Karpas-422 (cell line): Measurements from ENCODE around the gene CYP2D6. TPM values are rescaled to one million over a fixed set of nuclear protein-coding genes. Genes with fewer than 3 reads are reported as not detected.

Source experiments
- DNase-seq: peaks from one replicate; pipeline ENCODE4 v3.0.0-alpha.2; 2015
- H2AFZ ChIP-seq: fragments of 200-600 bp; sonication (generic); 2 replicates; pipeline ENCODE4 v1.6.1; 2014; ENCODE audit warnings: antibody characterized with exemption, low read length, mixed read lengths
- H3K27ac ChIP-seq: fragments of 200-600 bp; sonication (generic); 2 replicates; pipeline ENCODE4 v1.5.1; 2014; ENCODE audit warnings: mild to moderate bottlenecking, low read length, moderate library complexity
- H3K27me3 ChIP-seq: fragments of 200-600 bp; sonication (generic); 2 replicates; pipeline ENCODE4 v1.6.1; 2014; ENCODE audit warnings: low read length, mixed read lengths
- H3K36me3 ChIP-seq: fragments of 200-600 bp; sonication (generic); 2 replicates; pipeline ENCODE4 v1.6.1; 2014; ENCODE audit warnings: low read length, mixed read lengths; ENCODE audit not compliant: insufficient read depth
- H3K4me1 ChIP-seq: fragments of 200-600 bp; sonication (generic); 2 replicates; pipeline ENCODE4 v1.6.1; 2014; ENCODE audit warnings: mild to moderate bottlenecking, low read length, mixed read lengths
- H3K4me2 ChIP-seq: fragments of 200-600 bp; sonication (generic); 2 replicates; pipeline ENCODE4 v1.6.1; 2014; ENCODE audit warnings: low read length, low read depth, mild to moderate bottlenecking; ENCODE audit not compliant: poor library complexity, severe bottlenecking
- H3K4me3 ChIP-seq: fragments of 200-600 bp; sonication (generic); 2 replicates; pipeline ENCODE4 v1.5.1; 2014; ENCODE audit warnings: mild to moderate bottlenecking, antibody characterized with exemption, low read length, mixed read lengths
- H3K79me2 ChIP-seq: fragments of 200-600 bp; sonication (generic); 2 replicates; pipeline ENCODE4 v1.6.1; 2014; ENCODE audit warnings: mild to moderate bottlenecking, low read length, mixed read lengths
- H3K9ac ChIP-seq: fragments of 200-600 bp; sonication (generic); 2 replicates; pipeline ENCODE4 v1.6.0; 2014; ENCODE audit warnings: low read length
- H3K9me2 ChIP-seq: fragments of 200-600 bp; sonication (generic), shearing (Covaris generic); replicated peaks from 2 replicates; pipeline ENCODE4 v1.6.0; 2014; ENCODE audit warnings: mild to moderate bottlenecking, low read length, moderate library complexity; ENCODE audit not compliant: insufficient read depth
- H3K9me3 ChIP-seq: fragments of 300-700, 200-600 bp; sonication (generic); 2 replicates; pipeline ENCODE4 v1.6.1; 2014; ENCODE audit warnings: low read length, mixed read lengths
- H4K20me1 ChIP-seq: fragments of 200-600 bp; sonication (generic); 2 replicates; pipeline ENCODE4 v1.6.1; 2014; ENCODE audit warnings: mild to moderate bottlenecking, antibody characterized with exemption, low read length, low read depth; ENCODE audit not compliant: insufficient read depth
- total RNA-seq: library from RNA; depleted of rRNA; stranded (reverse); fragments of >200 nt; shearing (Covaris generic); gene quantifications from 2 replicates; pipeline ENCODE4 v1.2.3, GENCODE V29; 2014; ENCODE audit warnings: low replicate concordance

The CYP2D6 gene
- total RNA-seq, 1 experiment from 2014 or later: 2.9 TPM

- Histone ChIP-seq H3K36me3 (peaks cover 3% of the 10 kb centered on the region; the same call in 1 of the 2 replicates), H3K9me2 (no peaks in the 10 kb centered on the region), H3K79me2 (no peaks in the 10 kb centered on the region), H3K4me3 (no peak overlapping the region), H3K27me3 (no peaks in the 10 kb centered on the region; the same call in 1 of the 2 replicates), H3K4me1 (no peaks in the 10 kb centered on the region), H3K4me2 (no peak overlapping the region), H3K9ac (no peak overlapping the region), H4K20me1 (no peaks in the 10 kb centered on the region), H3K9me3 (peaks cover 29% of the 10 kb centered on the region), H2AFZ (no peak overlapping the region), H3K27ac (no peak overlapping the region)
- no peak for DNase-seq
Observed at GRCh38 chr22:42101199-42101598, 29.4 kb downstream of the CYP2D6 start.

DNA sequence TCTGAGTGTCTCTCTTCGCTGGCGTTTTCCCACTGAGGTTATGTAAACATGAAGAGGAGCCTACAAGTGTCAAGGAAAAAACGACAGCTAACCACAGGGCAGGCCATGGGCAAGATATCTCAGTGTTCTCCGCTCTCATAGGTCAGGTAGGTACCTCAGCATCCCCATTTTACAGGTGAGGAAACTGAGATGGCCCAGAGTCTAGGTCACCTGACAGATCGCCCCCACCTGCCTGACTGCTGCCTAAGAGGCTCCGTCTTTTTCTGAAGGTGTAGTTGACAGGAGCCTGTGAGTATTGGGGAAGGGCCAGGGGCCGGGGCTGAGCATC, 39.2 kb downstream of the CYP2D6 start:
- H3K4me3 ChIP-seq: peak overlapping the region; percentile 65
- peak overlapping the region; percentile 75 for H3K4me2 ChIP-seq
- H3K9ac ChIP-seq: peak overlapping the region; percentile 65
- peaks cover 18% of the 10 kb centered on the region for H3K36me3 ChIP-seq
- H3K9me3 ChIP-seq: no peaks in the 10 kb centered on the region; the same call in 1 of the 2 replicates
- H4K20me1 ChIP-seq: no peaks in the 10 kb centered on the region
- no peaks in the 10 kb centered on the region for H3K9me2 ChIP-seq
- peak overlapping the region; percentile 63; the same call in 1 of the 2 replicates for H2AFZ ChIP-seq
- DNase-seq: no peak
- H3K4me1 ChIP-seq: peaks cover 18% of the 10 kb centered on the region
- H3K27me3 ChIP-seq: no peaks in the 10 kb centered on the region
- peaks cover 22% of the 10 kb centered on the region for H3K79me2 ChIP-seq
- no peak overlapping the region for H3K27ac ChIP-seq

DNA sequence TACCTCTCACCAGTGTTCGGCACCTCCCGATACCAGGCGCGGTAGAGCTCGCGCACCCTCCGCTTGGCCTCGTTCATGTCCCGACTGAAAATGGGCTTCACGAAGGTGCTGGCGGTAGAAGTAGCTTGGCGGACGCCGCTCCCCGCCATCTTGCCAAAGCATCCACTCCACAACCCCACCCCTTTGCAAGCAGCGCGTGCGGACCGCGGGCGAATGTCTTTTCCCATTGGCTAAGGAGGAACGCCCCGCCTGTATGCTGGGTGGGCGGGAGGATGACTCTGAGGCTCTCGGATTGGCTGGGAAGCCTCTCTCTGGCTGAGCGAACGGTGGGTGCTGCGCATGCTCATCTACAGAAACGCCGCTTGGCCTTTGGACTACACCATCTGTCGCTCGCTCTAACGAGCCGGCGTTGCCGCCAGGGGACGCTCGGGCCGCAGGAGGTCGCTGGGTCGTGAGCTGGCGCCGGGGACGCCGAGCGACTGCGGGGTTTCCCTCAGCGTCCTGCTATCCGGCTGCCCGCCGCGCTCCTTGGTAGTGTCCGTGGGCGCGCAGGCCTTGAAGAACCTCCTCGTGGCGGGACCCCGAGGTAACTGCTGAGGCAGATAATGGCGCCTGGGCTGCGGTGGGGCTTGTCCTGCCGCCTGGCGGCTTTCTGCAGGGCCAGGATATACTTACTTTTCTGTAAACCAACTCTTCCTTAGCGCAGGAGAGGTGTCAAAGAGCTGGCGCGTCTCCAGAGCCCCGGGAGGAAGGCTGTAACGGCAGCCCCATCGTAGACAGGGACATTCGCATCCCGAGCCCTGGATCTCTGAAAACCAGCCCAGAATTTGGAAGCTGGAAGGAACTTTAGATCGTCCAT, 39.8 kb downstream of the CYP2D6 start, which contains the start of gene NDUFA6:
TSS of gene NDUFA6 (minus strand) at position 177 of the 859 bp plus-strand sequence. CDS start at position 149, 28 bp downstream.
- peak within 1 kb of the TSS; percentile 75 for H3K4me2 ChIP-seq
- H3K9me3 ChIP-seq: no peaks in the 10 kb centered on the region; the same call in 1 of the 2 replicates
- DNase-seq: peak; percentile 99
- peaks cover 24% of the 10 kb centered on the region for H3K36me3 ChIP-seq
- H3K4me3 ChIP-seq: peak within 1 kb of the TSS; percentile 74
- no peaks in the 10 kb centered on the region for H4K20me1 ChIP-seq
- peaks cover 26% of the 10 kb centered on the region for H3K79me2 ChIP-seq
- no peaks in the 10 kb centered on the region for H3K27me3 ChIP-seq
- H3K9me2 ChIP-seq: no peaks in the 10 kb centered on the region
- peak within 1 kb of the TSS; percentile 54 for H3K27ac ChIP-seq
- H3K4me1 ChIP-seq: peaks cover 18% of the 10 kb centered on the region
- peak within 1 kb of the TSS; percentile 82 for H3K9ac ChIP-seq
- H2AFZ ChIP-seq: peak within 1 kb of the TSS; percentile 63; the same call in 1 of the 2 replicates

DNA sequence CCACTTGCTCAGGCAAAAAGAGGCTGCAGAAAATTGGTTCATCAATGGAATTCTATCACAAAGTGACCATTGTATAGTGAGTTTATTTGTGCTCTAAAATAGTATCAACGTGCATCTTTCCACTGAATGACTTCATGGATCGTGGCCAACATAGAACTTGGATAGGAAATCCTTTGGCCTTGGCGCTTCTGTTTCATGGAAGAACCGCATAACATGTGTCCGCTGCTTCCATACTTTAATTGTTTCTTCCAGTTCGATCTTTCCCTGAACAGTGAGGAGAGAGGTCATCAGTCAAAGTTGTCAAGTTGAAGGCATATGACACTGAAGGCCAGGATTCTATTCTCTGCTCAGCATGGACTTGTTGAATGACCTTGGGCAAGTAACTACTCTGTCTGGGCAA, 44.6 kb downstream of the CYP2D6 start:
- Histone ChIP-seq H3K4me3 (no peak overlapping the region), H3K79me2 (peaks cover 47% of the 10 kb centered on the region), H3K9me3 (no peaks in the 10 kb centered on the region; the same call in 1 of the 2 replicates), H3K4me1 (peaks cover 12% of the 10 kb centered on the region), H3K36me3 (peaks cover 45% of the 10 kb centered on the region), H3K9me2 (no peaks in the 10 kb centered on the region), H3K27ac (no peak overlapping the region), H3K9ac (no peak overlapping the region), H3K4me2 (no peak overlapping the region), H3K27me3 (no peaks in the 10 kb centered on the region), H2AFZ (no peak overlapping the region), H4K20me1 (no peaks in the 10 kb centered on the region)
- no peak for DNase-seq

- Histone ChIP-seq H3K4me1 (peaks cover 17% of the 10 kb centered on the region), H3K9me3 (no peaks in the 10 kb centered on the region; the same call in 1 of the 2 replicates), H3K4me3 (no peak overlapping the region), H3K4me2 (no peak overlapping the region), H3K79me2 (peaks cover 56% of the 10 kb centered on the region), H2AFZ (no peak overlapping the region), H3K9ac (no peak overlapping the region), H3K9me2 (no peaks in the 10 kb centered on the region), H4K20me1 (no peaks in the 10 kb centered on the region), H3K36me3 (peaks cover 45% of the 10 kb centered on the region), H3K27ac (no peak overlapping the region), H3K27me3 (no peaks in the 10 kb centered on the region)
- no peak for DNase-seq
Observed at GRCh38 chr22:42084874-42085273, 45.7 kb downstream of the CYP2D6 start.

DNA sequence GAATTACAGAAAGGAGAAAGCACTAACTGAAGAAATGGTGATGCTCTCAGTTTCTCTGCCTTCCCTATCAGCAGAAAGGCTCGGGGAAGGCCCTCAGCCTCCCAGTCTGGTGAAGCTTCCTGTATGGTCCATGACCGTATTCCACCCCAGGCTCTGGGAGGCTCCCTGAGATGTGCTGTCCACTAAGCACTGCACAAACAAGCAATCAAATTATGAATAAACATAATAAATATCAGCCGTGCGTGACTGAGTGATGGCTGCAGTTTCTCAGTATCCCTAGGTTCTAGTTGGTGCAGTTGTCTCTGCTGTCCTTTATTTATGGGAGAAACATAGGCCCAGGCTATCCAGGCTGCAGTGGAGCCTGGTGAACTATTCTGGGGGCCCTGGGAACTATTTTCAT, 47.5 kb downstream of the CYP2D6 start:
- Histone ChIP-seq H3K9ac (no peak overlapping the region), H3K9me2 (no peaks in the 10 kb centered on the region), H3K27ac (no peak overlapping the region), H2AFZ (no peak overlapping the region), H4K20me1 (no peaks in the 10 kb centered on the region), H3K9me3 (no peaks in the 10 kb centered on the region), H3K4me2 (no peak overlapping the region), H3K27me3 (no peaks in the 10 kb centered on the region), H3K4me3 (no peak overlapping the region), H3K79me2 (peaks cover 42% of the 10 kb centered on the region), H3K36me3 (peaks cover 35% of the 10 kb centered on the region), H3K4me1 (peaks cover 18% of the 10 kb centered on the region)
- no peak for DNase-seq

DNA sequence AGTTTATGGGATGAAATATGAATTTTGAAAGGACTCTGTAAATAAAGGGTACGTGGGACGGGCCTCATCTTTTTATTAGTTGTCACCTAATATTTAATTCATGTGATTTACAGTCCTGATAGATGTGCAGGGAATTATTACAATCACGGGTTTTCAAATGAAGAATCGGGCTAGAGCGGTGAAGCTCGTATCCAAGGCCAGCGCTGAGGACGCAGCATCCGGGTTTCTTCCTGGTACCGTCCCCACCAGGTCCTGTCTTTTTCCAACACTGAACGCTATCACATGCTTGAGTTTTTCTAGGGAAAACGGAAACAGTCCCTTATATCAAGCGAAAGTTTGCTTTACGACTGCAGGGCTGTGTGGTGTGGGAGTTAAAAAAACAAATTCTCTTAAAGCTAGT, 50.3 kb downstream of the CYP2D6 start:
- no peaks in the 10 kb centered on the region for H4K20me1 ChIP-seq
- peaks cover 31% of the 10 kb centered on the region for H3K79me2 ChIP-seq
- H3K4me1 ChIP-seq: peaks cover 18% of the 10 kb centered on the region
- H3K9me3 ChIP-seq: no peaks in the 10 kb centered on the region
- DNase-seq: peak; percentile 67
- H3K9me2 ChIP-seq: no peaks in the 10 kb centered on the region
- peaks cover 21% of the 10 kb centered on the region for H3K36me3 ChIP-seq
- H3K9ac ChIP-seq: peak overlapping the region; percentile 78
- H3K4me3 ChIP-seq: peak overlapping the region; percentile 81
- H3K27me3 ChIP-seq: no peaks in the 10 kb centered on the region
- peak overlapping the region; percentile 76; the same call in 1 of the 2 replicates for H3K27ac ChIP-seq
- 0 out of 2 replicates have a peak overlapping the region, but pooled peaks have one; percentile 24 for H2AFZ ChIP-seq
- peak overlapping the region; percentile 83 for H3K4me2 ChIP-seq
